GM23338 (cell line): Measurements from ENCODE around the gene WNT7A. TPM values are rescaled to one million over a fixed set of nuclear protein-coding genes. Genes with fewer than 3 reads are reported as not detected.
A peak's percentile ranks its signal among the peaks of the same experiment; 100 is the strongest.

Source experiments
- ATAC-seq: fragments of 200-7000 bp; cut with Tn5 transposase; 3 replicates; pipeline ENCODE4 v1.9.1; 2020
- DNase-seq: peaks from one replicate; pipeline ENCODE4 v3.0.0-alpha.2; 2015; ENCODE audit warnings: low spot score
- H2AFZ ChIP-seq: fragments of 200-600 bp; sonication (generic); 2 replicates; pipeline ENCODE4 v1.8.0; 2016; ENCODE audit warnings: antibody characterized with exemption, mild to moderate bottlenecking, moderate library complexity
- H3F3A ChIP-seq: fragments of 200-600 bp; sonication (generic); replicated peaks from 2 replicates; pipeline ENCODE4 v1.8.0; 2017; ENCODE audit warnings: antibody characterized with exemption, mixed run types, low read depth
- H3K27ac ChIP-seq: fragments of 200-600 bp; sonication (generic); 2 replicates; pipeline ENCODE4 v1.6.1; 2016; ENCODE audit warnings: low read depth
- H3K27me3 ChIP-seq: fragments of 200-600 bp; sonication (generic); 2 replicates; pipeline ENCODE4 v1.8.0; 2016; ENCODE audit warnings: mild to moderate bottlenecking, mixed run types, moderate library complexity; ENCODE audit not compliant: insufficient read depth
- H3K36me3 ChIP-seq: fragments of 200-600 bp; sonication (generic); 2 replicates; pipeline ENCODE4 v1.8.0; 2016; ENCODE audit warnings: mild to moderate bottlenecking; ENCODE audit not compliant: insufficient read depth
- H3K4me1 ChIP-seq: fragments of 200-600 bp; sonication (generic); 2 replicates; pipeline ENCODE4 v1.8.0; 2016; ENCODE audit warnings: mild to moderate bottlenecking, moderate library complexity; ENCODE audit not compliant: insufficient read depth
- H3K4me2 ChIP-seq: fragments of 200-600 bp; sonication (generic); 2 replicates; pipeline ENCODE4 v1.7.1; 2017; ENCODE audit warnings: mixed run types
- H3K4me3 ChIP-seq: fragments of 200-600 bp; sonication (generic); 2 replicates; pipeline ENCODE4 v1.6.1; 2016; ENCODE audit warnings: mixed run types
- H3K79me2 ChIP-seq: fragments of 200-600 bp; sonication (generic); replicated peaks from 2 replicates; pipeline ENCODE4 v1.8.0; 2017; ENCODE audit warnings: mild to moderate bottlenecking; ENCODE audit not compliant: insufficient read depth
- H3K9me2 ChIP-seq: fragments of 200-600 bp; sonication (generic); 2 replicates; pipeline ENCODE4 v1.8.0; 2017; ENCODE audit not compliant: insufficient read depth
- H4K20me1 ChIP-seq: fragments of 200-600 bp; sonication (generic); replicated peaks from 2 replicates; pipeline ENCODE4 v1.8.0; 2017; ENCODE audit warnings: mild to moderate bottlenecking; ENCODE audit not compliant: insufficient read depth
- H3K27ac Mint-ChIP-seq: 2 replicates; pipeline ENCODE4 v1.8.0; 2020; ENCODE audit warnings: inconsistent platforms, mild to moderate bottlenecking, moderate library complexity, mixed read lengths
- H3K27me3 Mint-ChIP-seq: 3 replicates; pipeline ENCODE4 v1.8.0; 2022; ENCODE audit warnings: low read depth, mild to moderate bottlenecking, moderate library complexity, mixed read lengths, inconsistent platforms; ENCODE audit not compliant: insufficient read depth, poor library complexity
- H3K36me3 Mint-ChIP-seq: 3 replicates; pipeline ENCODE4 v1.8.0; 2021; ENCODE audit warnings: low read depth, mild to moderate bottlenecking, inconsistent platforms, moderate library complexity, mixed read lengths
- H3K4me1 Mint-ChIP-seq: 3 replicates; pipeline ENCODE4 v1.8.0; 2020; ENCODE audit warnings: mild to moderate bottlenecking, inconsistent platforms, mixed read lengths
- H3K4me3 Mint-ChIP-seq: 3 replicates; pipeline ENCODE4 v1.8.0; 2021; ENCODE audit warnings: moderate library complexity, mild to moderate bottlenecking, inconsistent platforms, mixed read lengths
- H3K9me3 Mint-ChIP-seq: 3 replicates; pipeline ENCODE4 v1.8.0; 2020; ENCODE audit warnings: moderate library complexity, mild to moderate bottlenecking, inconsistent platforms, mixed read lengths
- CREB1 ChIP-seq: fragments of 250-450 bp; sonication (Bioruptor Pico); IDR thresholded peaks from 2 replicates; pipeline ENCODE4 v1.5.0; 2020; ENCODE audit warnings: low read depth, mild to moderate bottlenecking, moderate library complexity
- CTCF ChIP-seq, 2 experiments: fragments of 200-600 bp in 1 of 2; sonication (generic) in 1 of 2; conservative IDR thresholded peaks; 2 replicates each; pipeline versions ENCODE4 v1.5.1 to v1.6.1; 2016 to 2017; ENCODE audit warnings: antibody characterized with exemption in 2 of 2, low read depth in 2 of 2, mild to moderate bottlenecking in 2 of 2, moderate library complexity in 1 of 2
- ETS1 ChIP-seq: IDR thresholded peaks from 2 replicates; pipeline ENCODE4 v1.6.1; 2016; ENCODE audit warnings: antibody characterized with exemption
- EZH2 ChIP-seq: fragments of 200-600 bp; sonication (generic); IDR thresholded peaks from one replicate; pipeline ENCODE4 v1.8.0; 2017; ENCODE audit warnings: antibody characterized with exemption, mild to moderate bottlenecking, low read depth; ENCODE audit not compliant: unreplicated experiment
- EZH2phosphoT487 ChIP-seq: fragments of 200-600 bp; sonication (generic); IDR thresholded peaks from one replicate; pipeline ENCODE4 v1.8.1; 2018; ENCODE audit warnings: antibody characterized with exemption; ENCODE audit not compliant: unreplicated experiment
- JUNB ChIP-seq: IDR thresholded peaks from one replicate; pipeline ENCODE4 v1.6.1; 2016; ENCODE audit warnings: antibody characterized with exemption; ENCODE audit not compliant: unreplicated experiment
- POLR2AphosphoS5 ChIP-seq: IDR thresholded peaks from 2 replicates; pipeline ENCODE4 v1.6.1; 2016; ENCODE audit warnings: antibody characterized with exemption, low read depth
- REST ChIP-seq: IDR thresholded peaks from one replicate; pipeline ENCODE4 v1.6.1; 2018; ENCODE audit warnings: antibody characterized with exemption; ENCODE audit not compliant: unreplicated experiment
- STAT1 ChIP-seq: IDR thresholded peaks from one replicate; pipeline ENCODE4 v1.6.1; 2016; ENCODE audit warnings: antibody characterized with exemption; ENCODE audit not compliant: unreplicated experiment
- ZNF114 ChIP-seq: fragments of 250-450 bp; sonication (Bioruptor Pico); IDR thresholded peaks from 2 replicates; pipeline ENCODE4 v1.5.0; 2020; ENCODE audit warnings: mild to moderate bottlenecking, moderate library complexity
- ZNF331 ChIP-seq: fragments of 250-450 bp; sonication (Bioruptor Pico); IDR thresholded peaks from 2 replicates; pipeline ENCODE4 v1.5.0; 2020; ENCODE audit warnings: low read depth, mild to moderate bottlenecking, moderate library complexity
- ZNF462 ChIP-seq: fragments of 250-450 bp; sonication (Bioruptor Pico); IDR thresholded peaks from 2 replicates; pipeline ENCODE4 v1.5.0; 2020; ENCODE audit warnings: mild to moderate bottlenecking, moderate library complexity
- polyA plus RNA-seq: library from polyadenylated mRNA; unstranded; fragments of >200 nt; fragmentation: Nextera tagmentation; extraction: Ambion mirVana; gene quantifications from 2 replicates; pipeline ENCODE4 v1.2.1, GENCODE V29; 2016
- total RNA-seq: library from RNA; depleted of rRNA; stranded (reverse); fragments of >200 nt; shearing (Covaris generic); gene quantifications from 2 replicates; pipeline ENCODE4 v1.2.3, GENCODE V29; 2014

WNT7A gene
- total and polyA plus RNA-seq, 2 experiments from 2014 or later = not detected

- TF ChIP-seq ZNF462 (CRISPR knock-in tag) (no peak), ZNF114 (CRISPR knock-in tag) (no peak), STAT1 (no peak), CREB1 (CRISPR knock-in tag) (no peak), ZNF331 (CRISPR knock-in tag) (no peak), POLR2AphosphoS5 (no peak), ETS1 (no peak), EZH2phosphoT487 (no peak), CTCF (conservative IDR thresholded peaks at IDR 0.05; ENCODE audit: low read depth in 2 of 2) (no peak), EZH2 (no peak), REST (no peak), JUNB (no peak)
- peaks cover 78% of the 10 kb centered on the region for H3K27me3 ChIP-seq
- H2AFZ ChIP-seq = peak overlapping the region; percentile 93; the same call in 1 of the 2 replicates
- H4K20me1 ChIP-seq = no peaks in the 10 kb centered on the region
- peaks cover 7% of the 10 kb centered on the region for H3K4me1 ChIP-seq
- H3K27ac Mint-ChIP-seq = no peak overlapping the region
- DNase-seq = no peak
- H3F3A ChIP-seq = no peaks in the 10 kb centered on the region
- H3K4me3 ChIP-seq = peak overlapping the region; percentile 73
- no peaks in the 10 kb centered on the region; the same call in 2 of the 3 replicates for H3K36me3 Mint-ChIP-seq
- no peak overlapping the region for H3K27ac ChIP-seq
- no peaks in the 10 kb centered on the region for H3K79me2 ChIP-seq
- peak overlapping the region; percentile 71 for H3K4me3 Mint-ChIP-seq
- H3K4me2 ChIP-seq = peak overlapping the region; percentile 89
- no peak for ATAC-seq
- H3K9me3 Mint-ChIP-seq = no peaks in the 10 kb centered on the region
- no peaks in the 10 kb centered on the region for H3K9me2 ChIP-seq
- peaks cover 19% of the 10 kb centered on the region for H3K4me1 Mint-ChIP-seq
- no peaks in the 10 kb centered on the region for H3K36me3 ChIP-seq
- H3K27me3 Mint-ChIP-seq = peaks cover 64% of the 10 kb centered on the region
Measured at GRCh38 chr3:13877911-13878280, 2.0 kb downstream of the WNT7A start.
